T-helper 2 cell treated with Interferon-gamma antibody and Interleukin-4, amounts not matched to agents 100 ng/mL and 5 ng/mL, for 36 hours (primary cell): ENCODE measurements around the gene QPCT. TPM values are rescaled to one million over a fixed set of nuclear protein-coding genes. Genes with fewer than 3 reads are reported as not detected.

Experiments used
- intact Hi-C: fragments of 100-400 bp; cut with micrococcal nuclease; formaldehyde crosslinking; loops from one replicate; pipeline ENCODE4 v1.15.1; 2023
- total RNA-seq: library from RNA; stranded (reverse); gene quantifications from 2 replicates; pipeline ENCODE4 v1.2.3, GENCODE V29; 2022

QPCT gene
- total RNA-seq, 1 donor from 2014 or later, result not detected

DNA sequence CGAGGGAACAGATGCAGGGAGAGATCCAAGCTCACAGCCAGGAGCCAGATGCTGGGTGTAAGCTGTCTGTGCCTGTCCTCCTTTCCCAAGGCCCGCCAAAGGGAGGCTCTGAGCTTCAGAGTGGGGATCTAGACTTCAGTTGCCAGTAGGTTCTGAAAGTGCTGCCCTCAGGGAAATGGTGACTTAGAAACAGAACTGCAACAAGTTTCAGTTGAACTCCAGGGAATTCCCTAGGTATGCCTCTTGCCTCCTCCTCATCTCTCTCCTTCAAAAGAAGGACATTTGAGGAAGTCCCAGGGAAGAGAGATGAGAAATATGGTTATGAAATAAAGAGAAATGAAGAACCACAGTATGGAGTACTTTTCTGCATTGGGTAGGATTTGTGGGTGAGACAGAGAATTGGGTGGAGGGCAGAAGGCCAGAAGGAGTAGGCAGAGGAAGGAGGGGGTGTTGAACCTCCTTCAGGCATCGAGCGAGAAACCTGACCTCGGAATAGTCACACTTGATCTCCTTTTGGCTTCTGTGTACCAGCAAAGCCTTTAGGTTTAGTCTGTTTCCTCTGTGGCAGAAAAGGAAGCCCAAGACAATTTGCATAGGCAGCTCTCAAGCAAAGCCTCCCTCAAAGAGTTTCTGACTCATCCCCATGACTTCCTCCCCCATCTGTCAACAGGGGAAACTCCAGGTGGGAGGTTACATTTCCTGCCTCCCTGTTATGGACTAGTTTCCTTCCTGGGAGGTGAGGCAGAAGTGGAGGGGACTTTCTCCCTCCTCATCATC, 45.7 kb downstream of the QPCT start:
- intact Hi-C loops, result loop anchor here (1.0 to 10.0 kb wide), 3 partner anchors 14 to 885 kb away; partner anchors contain the start of gene CDC42EP3

GRCh38 chr2:37390777-37391176, 46.3 kb downstream of the QPCT start:
- intact Hi-C loops, result loop anchor here (1.0 to 10.0 kb wide), 3 partner anchors 14 to 884 kb away; partner anchors contain the start of gene CDC42EP3

- intact Hi-C loops, result loop anchor here (10.0 kb wide), 2 partner anchors 283 to 883 kb away; partner anchors contain the start of gene CDC42EP3
Measured at GRCh38 chr2:37391711-37392110, 47.3 kb downstream of the QPCT start.

DNA sequence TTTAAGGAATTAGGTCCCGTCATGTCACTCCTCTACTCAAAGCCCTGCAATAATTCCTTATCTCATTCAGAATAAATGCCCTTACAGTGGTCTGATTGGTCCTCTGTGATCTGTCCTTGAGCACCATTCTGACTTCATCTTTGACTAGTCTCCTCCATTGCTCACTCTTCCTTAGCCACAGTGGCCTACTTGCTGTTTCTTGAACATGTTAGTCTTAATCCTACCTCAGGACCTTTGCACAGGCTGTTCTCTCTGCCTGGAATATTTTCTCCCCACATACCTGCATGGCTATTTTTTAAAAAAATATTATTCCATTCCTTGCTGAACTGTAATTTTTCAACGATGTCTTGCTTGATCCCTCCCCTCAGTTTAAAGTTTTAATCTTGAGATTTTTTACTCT, 48.0 kb downstream of the QPCT start:
- intact Hi-C loops, result loop anchor here (10.0 kb wide), 2 partner anchors 282 to 882 kb away; partner anchors contain the start of gene CDC42EP3

GRCh38 chr2:37394263-37394662, 49.8 kb downstream of the QPCT start:
- intact Hi-C loops, result loop anchor here (10.0 kb wide), 2 partner anchors 281 to 881 kb away; partner anchors contain the start of gene CDC42EP3

DNA sequence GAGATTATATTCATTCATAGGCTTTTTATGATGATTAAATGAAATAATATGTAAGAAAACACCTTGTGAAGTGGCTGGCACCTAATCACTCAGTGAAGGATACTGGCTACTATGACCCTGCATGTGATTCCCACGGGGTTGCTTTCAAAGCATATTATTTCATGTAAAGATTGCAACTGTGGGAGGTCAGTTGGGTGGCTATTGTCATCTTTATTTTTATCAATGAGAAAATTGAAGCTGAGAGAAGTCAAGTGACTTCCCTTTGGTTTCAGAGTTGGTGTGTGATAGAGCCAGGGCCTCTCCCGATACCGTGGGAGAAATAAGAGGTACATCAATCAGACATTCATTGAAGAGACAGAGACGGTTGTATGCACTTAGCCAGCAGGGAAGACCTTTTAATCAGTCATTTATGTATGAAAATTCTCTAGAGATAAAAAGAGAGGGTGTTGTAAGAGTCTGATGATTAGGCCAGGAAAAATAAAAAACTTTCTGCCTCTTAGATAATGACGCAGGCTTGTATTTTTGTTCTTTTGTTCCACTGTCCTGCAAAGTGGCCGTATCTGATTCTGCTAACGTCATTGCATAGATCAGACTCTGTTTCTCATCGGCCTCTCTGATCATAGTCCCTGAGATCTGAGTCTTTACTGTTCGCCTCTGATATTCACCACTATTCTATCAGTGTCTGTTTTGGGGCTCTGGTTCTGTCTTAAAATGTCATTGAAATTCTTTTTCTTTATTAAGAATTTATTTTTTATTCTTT, 50.5 kb downstream of the QPCT start:
- intact Hi-C loops, result loop anchor here (10.0 kb wide), 2 partner anchors 280 to 880 kb away; partner anchors contain the start of gene CDC42EP3

GRCh38 chr2:37396890-37397565, 52.6 kb downstream of the QPCT start:
- intact Hi-C loops, result loop anchor here (1.0 to 10.0 kb wide), 5 partner anchors 139 to 878 kb away; partner anchors contain the start of gene CDC42EP3

- intact Hi-C loops, result loop anchor here (10.0 kb wide), 2 partner anchors 276 to 876 kb away; partner anchors contain the start of gene CDC42EP3
Measured at GRCh38 chr2:37398990-37399389, 54.6 kb downstream of the QPCT start.

- intact Hi-C loops, result no loop called here
Measured at GRCh38 chr2:37400041-37400440, 55.6 kb downstream of the QPCT start.

- intact Hi-C loops, result no loop called here
Measured at GRCh38 chr2:37402636-37403035, 58.2 kb downstream of the QPCT start.

- intact Hi-C loops, result no loop called here
Measured at GRCh38 chr2:37405781-37406180, 61.4 kb downstream of the QPCT start.

DNA sequence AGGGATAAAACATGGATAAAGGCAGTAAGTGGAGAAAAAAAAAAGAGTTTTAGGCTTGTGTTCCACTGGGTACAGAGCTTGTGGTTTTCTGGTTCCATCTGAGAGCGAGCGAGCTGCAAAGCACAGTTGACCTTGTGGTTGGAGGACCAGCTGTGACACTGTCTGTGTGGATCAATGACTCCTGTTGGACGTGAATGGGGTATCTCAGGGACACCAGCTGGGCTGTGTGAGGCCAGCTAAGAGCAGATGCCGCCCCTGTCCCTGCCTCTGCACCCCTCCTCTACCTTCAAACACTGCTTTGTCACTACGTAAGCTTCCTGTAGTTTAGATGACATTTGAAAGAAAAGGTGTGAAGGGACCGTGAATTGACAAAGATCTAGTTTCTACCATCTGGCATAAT, 67.8 kb downstream of the QPCT start:
- intact Hi-C loops, result no loop called here

GRCh38 chr2:37413911-37414469, 69.6 kb downstream of the QPCT start:
- intact Hi-C loops, result loop anchor here (1.0 kb wide), 2 partner anchors 418 to 463 kb away; no protein-coding TSS in a partner anchor

DNA sequence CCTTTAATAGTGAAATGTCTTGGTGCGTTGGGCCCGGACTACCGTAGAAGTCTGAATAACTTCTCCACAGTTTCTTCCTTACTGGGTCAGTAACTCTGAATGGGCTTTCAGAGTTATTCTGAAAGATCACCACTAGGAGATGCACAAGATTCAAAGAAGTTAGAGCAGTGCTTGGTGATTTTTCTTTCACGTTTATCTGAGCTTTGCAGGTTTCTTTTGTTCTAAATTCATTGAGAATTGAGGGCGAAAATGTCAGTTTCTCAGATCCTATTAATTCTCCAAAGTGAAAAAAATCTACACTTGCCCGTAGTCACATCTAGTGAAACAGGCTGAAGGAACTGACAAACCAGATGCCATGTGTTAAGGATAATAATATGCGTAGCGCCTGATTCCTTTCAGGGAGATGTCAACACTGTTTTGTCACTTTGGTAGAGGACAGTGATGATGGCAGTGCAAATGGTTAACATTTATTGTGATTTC, 70.1 kb downstream of the QPCT start:
- intact Hi-C loops, result loop anchor here (1.0 kb wide), 2 partner anchors 418 to 463 kb away; no protein-coding TSS in a partner anchor

GRCh38 chr2:37415128-37415820, 70.8 kb downstream of the QPCT start:
- intact Hi-C loops, result no loop called here

DNA sequence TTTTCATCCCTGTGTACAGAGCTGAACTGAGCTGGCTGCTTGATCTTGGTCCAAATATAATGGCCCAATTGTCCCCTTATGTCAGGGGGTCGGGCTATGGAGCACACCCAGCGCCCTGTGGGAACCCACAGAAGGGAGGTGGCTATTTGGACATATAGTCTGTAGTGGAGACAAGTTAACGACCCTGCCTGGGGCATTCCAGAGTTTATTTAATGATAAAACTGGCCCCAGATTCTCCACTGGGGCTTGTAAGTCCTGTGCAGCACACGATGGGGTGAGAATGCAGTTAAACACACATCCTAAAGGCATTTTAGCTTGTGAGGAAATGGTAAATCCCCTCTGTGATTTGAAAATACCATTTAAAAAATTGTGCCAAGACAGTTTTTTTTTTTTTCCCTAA, 72.9 kb downstream of the QPCT start:
- intact Hi-C loops, result no loop called here

DNA sequence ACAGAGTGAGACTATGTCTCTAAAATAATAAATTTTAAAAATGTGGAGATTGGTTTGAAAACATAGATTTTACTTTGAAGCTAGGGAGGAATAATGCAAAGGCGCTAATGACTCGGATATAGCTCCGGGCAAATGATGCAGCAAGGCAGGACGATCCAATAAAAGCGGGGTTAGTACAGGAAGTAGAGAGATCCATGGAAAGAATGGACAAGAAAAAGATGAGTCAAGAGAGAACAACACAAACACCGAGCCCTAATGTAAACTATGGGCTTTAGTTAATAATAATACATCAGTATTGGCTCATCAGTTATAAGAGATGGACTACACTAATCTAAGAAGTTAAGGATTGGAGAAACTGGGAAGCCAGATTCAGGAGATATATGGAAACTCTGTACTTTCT, 74.5 kb downstream of the QPCT start:
- intact Hi-C loops, result no loop called here

- intact Hi-C loops, result no loop called here
Measured at GRCh38 chr2:37421686-37422085, 77.3 kb downstream of the QPCT start.

GRCh38 chr2:37422816-37423215, 78.4 kb downstream of the QPCT start:
- intact Hi-C loops, result no loop called here
